ENCODE data around the gene PRDM16.

The PRDM16 gene

GRCh38 chr1:3433596-3434320, 364.8 kb downstream of the PRDM16 start:
- no peak for DNase-seq

- DNase-seq = no peak
These were observed 365.6 kb downstream of the PRDM16 start for GRCh38 chr1:3434406-3435110.

- no peak for DNase-seq
These were observed 366.7 kb downstream of the PRDM16 start for GRCh38 chr1:3435666-3436065.

- DNase-seq = no peak
These were observed 367.4 kb downstream of the PRDM16 start for GRCh38 chr1:3436451-3436850.

GRCh38 chr1:3436901-3437300, 367.9 kb downstream of the PRDM16 start:
- no peak for DNase-seq

GRCh38 chr1:3438661-3439180, 369.7 kb downstream of the PRDM16 start:
- DNase-seq = no peak

GRCh38 chr1:3439346-3440299, 370.6 kb downstream of the PRDM16 start:
- DNase-seq = no peak

- no peak for DNase-seq
These were observed 371.3 kb downstream of the PRDM16 start for GRCh38 chr1:3440300-3440681.

GRCh38 chr1:3440711-3441409, 371.9 kb downstream of the PRDM16 start:
- DNase-seq = no peak

GRCh38 chr1:3441410-3441847, 372.4 kb downstream of the PRDM16 start:
- DNase-seq = no peak

- no peak for DNase-seq
These were observed 372.9 kb downstream of the PRDM16 start for GRCh38 chr1:3441880-3442279.

- DNase-seq = no peak
These were observed 373.3 kb downstream of the PRDM16 start for GRCh38 chr1:3442331-3442730.

GRCh38 chr1:3442901-3443300, 373.9 kb downstream of the PRDM16 start:
- DNase-seq = no peak

GRCh38 chr1:3443807-3444206, 374.8 kb downstream of the PRDM16 start:
- DNase-seq = no peak

- DNase-seq = no peak
These were observed 375.3 kb downstream of the PRDM16 start for GRCh38 chr1:3444298-3444697.

GRCh38 chr1:3444736-3445135, 375.7 kb downstream of the PRDM16 start:
- DNase-seq = no peak

GRCh38 chr1:3450202-3450863, 381.3 kb downstream of the PRDM16 start:
- DNase-seq = no peak

- DNase-seq = no peak
These were observed 382.0 kb downstream of the PRDM16 start for GRCh38 chr1:3450983-3451382.

GRCh38 chr1:3451994-3452865, 383.2 kb downstream of the PRDM16 start:
- DNase-seq = no peak

GRCh38 chr1:3452866-3453175, 383.8 kb downstream of the PRDM16 start:
- DNase-seq = no peak
